Measurements from ENCODE around the gene ERGIC3. TPM values are rescaled to one million over a fixed set of nuclear protein-coding genes. Genes with fewer than 3 reads are reported as not detected.
A peak's percentile ranks its signal among the peaks of the same experiment; 100 is the strongest.

Gene ERGIC3
- total and polyA plus RNA-seq, 9 donors, result 168 to 354 (median 221) TPM

DNA sequence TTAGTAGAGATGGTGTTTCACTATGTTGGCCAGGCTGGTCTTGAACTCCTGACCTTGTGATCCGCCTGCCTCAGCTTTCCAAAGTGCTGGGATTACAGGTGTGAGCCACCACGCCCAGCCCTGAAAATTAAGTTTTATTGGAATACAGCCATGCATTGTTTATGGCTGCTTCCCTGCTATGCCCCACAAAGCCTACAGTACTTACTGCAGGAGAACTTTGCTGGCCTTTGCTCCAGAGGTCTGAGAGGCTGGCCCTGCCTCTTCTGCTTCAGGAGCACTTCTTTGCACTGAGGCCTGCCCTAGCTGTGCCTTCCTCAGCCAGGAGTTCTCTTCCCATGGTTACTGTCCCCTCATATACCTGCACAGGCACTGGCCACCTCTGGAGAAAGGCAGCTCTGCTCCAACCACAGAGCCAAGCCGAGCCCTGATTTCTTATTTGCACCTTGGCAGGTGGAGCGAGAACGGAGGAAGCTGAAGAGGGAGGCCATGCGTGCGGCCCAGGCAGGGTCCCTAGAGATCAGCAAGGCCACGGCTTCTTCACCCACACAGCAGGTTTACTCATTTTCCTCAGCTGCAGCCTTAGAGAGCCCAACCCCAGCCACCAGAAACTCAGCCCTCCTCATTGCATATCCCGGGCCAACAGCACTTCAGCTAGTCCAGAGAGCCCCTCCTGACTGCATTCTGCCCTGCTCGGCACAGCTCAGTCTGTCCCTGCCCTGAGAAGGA, 33.2 kb upstream of the ERGIC3 start:
- no peak for DNase-seq
- Histone ChIP-seq H3K27me3 (no peaks in the 10 kb centered on the region), H3K4me3 (no peak overlapping the region), H3K9me3 (no peaks in the 10 kb centered on the region), H3K36me3 (no peaks in the 10 kb centered on the region), H3K4me1 (ENCODE audit: insufficient read depth) (no peaks in the 10 kb centered on the region), H3K27ac (no peak overlapping the region)
- WGBS, 3 donors, result 89 to 94% (median 93%) methylated on average over 9 to 10 of the region's 10 CpGs
- TF ChIP-seq POLR2A (IDR thresholded peaks at IDR 0.05) (no peak), EP300 (IDR thresholded peaks at IDR 0.05) (no peak)
- TF ChIP-seq, protein P1, sequence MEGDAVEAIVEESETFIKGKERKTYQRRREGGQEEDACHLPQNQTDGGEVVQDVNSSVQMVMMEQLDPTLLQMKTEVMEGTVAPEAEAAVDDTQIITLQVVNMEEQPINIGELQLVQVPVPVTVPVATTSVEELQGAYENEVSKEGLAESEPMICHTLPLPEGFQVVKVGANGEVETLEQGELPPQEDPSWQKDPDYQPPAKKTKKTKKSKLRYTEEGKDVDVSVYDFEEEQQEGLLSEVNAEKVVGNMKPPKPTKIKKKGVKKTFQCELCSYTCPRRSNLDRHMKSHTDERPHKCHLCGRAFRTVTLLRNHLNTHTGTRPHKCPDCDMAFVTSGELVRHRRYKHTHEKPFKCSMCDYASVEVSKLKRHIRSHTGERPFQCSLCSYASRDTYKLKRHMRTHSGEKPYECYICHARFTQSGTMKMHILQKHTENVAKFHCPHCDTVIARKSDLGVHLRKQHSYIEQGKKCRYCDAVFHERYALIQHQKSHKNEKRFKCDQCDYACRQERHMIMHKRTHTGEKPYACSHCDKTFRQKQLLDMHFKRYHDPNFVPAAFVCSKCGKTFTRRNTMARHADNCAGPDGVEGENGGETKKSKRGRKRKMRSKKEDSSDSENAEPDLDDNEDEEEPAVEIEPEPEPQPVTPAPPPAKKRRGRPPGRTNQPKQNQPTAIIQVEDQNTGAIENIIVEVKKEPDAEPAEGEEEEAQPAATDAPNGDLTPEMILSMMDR (IDR thresholded peaks at IDR 0.05), result no peak
- intact Hi-C loops (cut with DNase I), result no loop called here

DNA sequence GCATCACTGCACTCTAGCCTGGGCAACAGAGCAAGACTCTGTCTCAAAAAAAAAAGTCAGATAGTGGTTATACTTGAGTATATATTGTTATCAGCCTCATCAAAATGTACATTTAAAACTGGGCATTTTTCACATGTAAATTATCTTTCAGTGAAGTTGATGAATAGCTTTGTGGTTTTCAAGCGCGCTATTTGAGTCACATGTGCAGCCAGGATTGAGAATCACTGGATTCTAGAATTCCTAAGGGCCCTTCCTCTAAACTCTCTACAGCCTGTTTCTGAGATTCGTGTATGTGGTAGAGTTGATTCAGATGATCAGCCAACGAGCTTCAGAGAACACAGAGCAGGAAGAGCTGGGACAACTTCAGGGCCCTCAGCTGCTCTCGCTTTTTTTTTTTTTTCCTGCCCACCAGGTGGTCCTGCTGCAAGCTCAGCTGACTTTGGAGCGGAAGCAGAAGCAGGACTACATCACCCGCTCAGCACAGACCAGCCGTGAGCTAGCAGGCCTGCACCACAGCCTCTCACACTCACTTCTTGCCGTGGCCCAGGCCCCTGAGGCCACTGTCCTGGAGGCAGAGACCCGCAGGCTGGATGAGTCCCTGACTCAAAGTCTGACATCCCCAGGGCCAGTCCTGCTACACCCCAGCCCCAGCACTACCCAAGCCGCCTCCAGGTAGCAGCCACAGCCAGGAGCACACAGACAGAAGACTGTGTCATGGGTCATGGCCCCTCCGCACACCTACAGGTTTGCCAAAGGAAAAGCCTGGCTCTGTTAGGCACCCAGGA, 30.7 kb upstream of the ERGIC3 start:
- Histone ChIP-seq H3K4me1 (ENCODE audit: insufficient read depth) (no peaks in the 10 kb centered on the region), H3K27me3 (no peaks in the 10 kb centered on the region), H3K36me3 (no peaks in the 10 kb centered on the region), H3K4me3 (no peak overlapping the region), H3K9me3 (no peaks in the 10 kb centered on the region), H3K27ac (no peak overlapping the region)
- TF ChIP-seq, protein P1 (IDR thresholded peaks at IDR 0.05), result peak in 1 of 3 donors; percentile 5
- TF ChIP-seq EP300 (IDR thresholded peaks at IDR 0.05) (no peak), POLR2A (IDR thresholded peaks at IDR 0.05) (no peak)
- no peak for DNase-seq
- 77 to 87% (median 79%) methylated on average over 11 to 12 of the region's 12 CpGs for WGBS, 3 donors
- intact Hi-C loops (cut with DNase I), result no loop called here

DNA sequence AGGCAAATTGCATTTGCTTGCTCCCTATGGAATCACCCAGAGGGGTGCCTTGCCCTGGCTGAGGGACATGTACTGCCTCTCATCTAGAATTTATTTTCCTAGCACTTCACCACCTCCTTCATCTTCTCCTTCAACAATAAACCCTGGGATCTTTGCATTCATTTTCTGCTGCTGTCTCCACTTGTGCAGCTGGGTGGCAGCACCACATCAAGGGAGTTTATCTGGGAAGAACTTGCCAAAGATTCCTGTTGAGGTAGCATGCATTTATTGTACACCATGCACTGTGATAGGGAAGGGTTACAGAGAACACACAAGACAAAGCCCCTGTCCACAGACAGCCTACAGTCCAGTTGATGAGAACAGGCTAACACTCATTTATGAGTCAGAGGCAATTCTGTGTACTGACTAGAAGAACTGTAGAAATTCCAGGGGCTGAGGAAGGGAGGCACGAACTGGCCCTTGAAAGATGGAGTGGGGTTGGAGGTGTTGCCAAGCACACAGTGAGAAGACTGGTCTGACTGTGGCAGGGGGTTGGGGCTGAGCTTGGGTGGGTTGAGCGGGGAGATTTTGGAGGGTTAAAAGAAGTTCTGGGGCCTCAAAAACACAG, 30.0 kb upstream of the ERGIC3 start:
- Histone ChIP-seq H3K4me1 (ENCODE audit: insufficient read depth) (no peaks in the 10 kb centered on the region), H3K27ac (no peak overlapping the region), H3K36me3 (no peaks in the 10 kb centered on the region), H3K4me3 (no peak overlapping the region), H3K9me3 (no peaks in the 10 kb centered on the region), H3K27me3 (no peaks in the 10 kb centered on the region)
- 80 to 89% (median 83%) methylated on average over 2 of the region's 2 CpGs for WGBS, 3 donors
- TF ChIP-seq EP300 (IDR thresholded peaks at IDR 0.05), result no peak
- TF ChIP-seq, protein P1 (IDR thresholded peaks at IDR 0.05), result peak in 2 of 3 donors; percentile 31 to 33
- no peak for TF ChIP-seq POLR2A (IDR thresholded peaks at IDR 0.05)
- DNase-seq, result no peak
- intact Hi-C loops (cut with DNase I), result no loop called here

GRCh38 chr20:35514371-35514932, 27.4 kb upstream of the ERGIC3 start:
- 70 to 79% (median 72%) methylated on average over 11 of the region's 11 CpGs for WGBS, 3 donors
- no peaks in the 10 kb centered on the region for H3K27me3 ChIP-seq
- no peak for DNase-seq
- no peak overlapping the region for H3K4me3 ChIP-seq
- H3K36me3 ChIP-seq, result no peaks in the 10 kb centered on the region
- intact Hi-C loops (cut with DNase I), result no loop called here
- H3K4me1 ChIP-seq (ENCODE audit: insufficient read depth), result no peaks in the 10 kb centered on the region
- H3K9me3 ChIP-seq, result no peaks in the 10 kb centered on the region
- TF ChIP-seq, protein P1 (IDR thresholded peaks at IDR 0.05), result no peak
- TF ChIP-seq POLR2A (IDR thresholded peaks at IDR 0.05) (no peak), EP300 (IDR thresholded peaks at IDR 0.05) (no peak)
- H3K27ac ChIP-seq, result no peak overlapping the region
